OCI-M1 (cell line): ENCODE data around the gene COG3.
"Not testable (repeated sequence)": the region's sequence is repeated elsewhere in the genome, so short reads cannot be mapped to it uniquely, and the experiment has no call there.

Experiments used
- DNase-seq: peaks from one replicate; lab custom pipeline; 2025; lab: John Stamatoyannopoulos, UW

Gene COG3, protein sequence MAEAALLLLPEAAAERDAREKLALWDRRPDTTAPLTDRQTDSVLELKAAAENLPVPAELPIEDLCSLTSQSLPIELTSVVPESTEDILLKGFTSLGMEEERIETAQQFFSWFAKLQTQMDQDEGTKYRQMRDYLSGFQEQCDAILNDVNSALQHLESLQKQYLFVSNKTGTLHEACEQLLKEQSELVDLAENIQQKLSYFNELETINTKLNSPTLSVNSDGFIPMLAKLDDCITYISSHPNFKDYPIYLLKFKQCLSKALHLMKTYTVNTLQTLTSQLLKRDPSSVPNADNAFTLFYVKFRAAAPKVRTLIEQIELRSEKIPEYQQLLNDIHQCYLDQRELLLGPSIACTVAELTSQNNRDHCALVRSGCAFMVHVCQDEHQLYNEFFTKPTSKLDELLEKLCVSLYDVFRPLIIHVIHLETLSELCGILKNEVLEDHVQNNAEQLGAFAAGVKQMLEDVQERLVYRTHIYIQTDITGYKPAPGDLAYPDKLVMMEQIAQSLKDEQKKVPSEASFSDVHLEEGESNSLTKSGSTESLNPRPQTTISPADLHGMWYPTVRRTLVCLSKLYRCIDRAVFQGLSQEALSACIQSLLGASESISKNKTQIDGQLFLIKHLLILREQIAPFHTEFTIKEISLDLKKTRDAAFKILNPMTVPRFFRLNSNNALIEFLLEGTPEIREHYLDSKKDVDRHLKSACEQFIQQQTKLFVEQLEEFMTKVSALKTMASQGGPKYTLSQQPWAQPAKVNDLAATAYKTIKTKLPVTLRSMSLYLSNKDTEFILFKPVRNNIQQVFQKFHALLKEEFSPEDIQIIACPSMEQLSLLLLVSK

DNA sequence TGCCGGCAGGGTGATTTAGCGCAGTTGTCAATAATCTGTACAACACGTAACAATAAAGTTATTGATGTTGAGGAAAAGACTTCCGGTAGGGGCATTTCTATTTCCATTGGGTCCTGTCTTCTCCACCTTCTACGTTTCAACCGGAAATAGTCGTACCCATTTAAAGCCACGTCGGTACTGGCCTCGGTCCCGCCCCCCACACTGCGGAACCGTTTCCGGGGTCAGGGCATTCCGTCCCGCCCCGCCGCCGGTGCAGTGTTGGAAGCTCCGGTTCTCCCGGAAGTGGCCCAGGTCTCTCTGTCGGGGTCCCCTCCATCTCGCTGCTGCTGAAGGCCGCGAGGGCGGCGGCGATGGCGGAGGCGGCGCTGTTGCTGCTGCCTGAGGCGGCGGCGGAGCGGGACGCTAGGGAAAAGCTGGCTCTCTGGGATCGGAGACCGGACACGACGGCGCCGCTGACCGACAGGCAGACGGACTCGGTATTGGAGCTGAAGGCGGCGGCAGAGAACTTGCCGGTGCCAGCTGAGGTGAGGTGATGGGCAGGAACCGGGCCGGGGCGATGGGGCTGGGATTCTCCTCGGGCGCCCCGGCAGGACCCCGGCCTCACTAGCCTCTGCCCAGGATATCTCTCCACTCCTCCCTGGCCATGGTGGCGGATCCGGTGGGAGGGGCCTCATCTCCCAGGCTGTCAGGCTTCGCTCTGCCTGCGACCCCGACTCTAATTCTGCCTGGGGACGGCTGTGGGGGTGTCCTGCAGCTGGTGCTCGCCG, at the start of gene COG3:
TSS of gene COG3 (plus strand) at position 253 of the 767 bp plus-strand sequence. CDS start at position 351, 98 bp downstream.
- peak; percentile 98 for DNase-seq

DNA sequence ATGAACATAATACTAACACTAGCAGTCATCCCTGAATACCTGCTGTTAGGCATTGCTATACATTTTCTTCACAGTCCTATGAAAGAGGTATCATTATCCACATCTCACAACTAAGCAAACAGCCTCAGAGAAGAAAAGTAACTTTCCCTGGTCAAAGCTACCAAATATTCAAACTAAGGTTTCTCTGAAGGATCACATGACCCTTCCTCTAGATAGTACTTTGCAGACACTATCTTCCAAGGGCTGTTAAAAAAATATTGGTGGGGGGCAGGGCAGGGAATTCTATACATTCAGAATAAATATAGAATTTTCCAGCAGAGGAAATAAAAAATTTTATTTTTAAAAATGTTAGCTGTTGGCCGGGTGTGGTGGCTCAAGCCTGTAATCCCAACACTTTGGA, 49.6 kb upstream of the COG3 start:
- no peak for DNase-seq

DNA sequence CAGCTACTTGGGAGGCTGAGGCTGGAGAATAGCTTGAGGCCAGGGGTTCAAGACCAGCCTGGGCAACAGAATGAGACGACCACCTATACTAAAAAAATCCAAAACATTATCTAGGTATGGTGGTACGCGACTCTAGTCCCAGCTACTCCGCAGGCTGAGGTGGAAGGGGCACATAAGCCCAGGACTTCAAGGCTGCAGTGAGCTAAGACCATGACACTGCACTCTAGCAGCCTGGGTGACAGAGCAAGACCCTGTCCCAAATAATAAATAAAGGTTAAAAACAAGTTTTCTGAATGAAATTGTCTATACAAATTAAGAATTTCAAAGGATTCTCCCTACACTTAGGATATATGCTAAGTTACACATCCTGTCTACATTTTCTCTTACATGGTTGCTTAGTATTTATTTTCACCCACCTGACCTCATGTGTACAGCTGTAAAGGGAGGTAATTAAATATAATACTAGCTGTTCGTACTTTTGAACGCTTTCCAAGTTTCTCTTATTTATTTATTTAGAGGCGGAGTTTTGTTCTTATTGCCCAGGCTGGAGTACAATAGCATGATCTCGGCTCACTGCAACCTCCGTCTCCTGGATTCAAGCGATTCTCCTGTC, 48.1 kb upstream of the COG3 start:
- DNase-seq: no peak

DNA sequence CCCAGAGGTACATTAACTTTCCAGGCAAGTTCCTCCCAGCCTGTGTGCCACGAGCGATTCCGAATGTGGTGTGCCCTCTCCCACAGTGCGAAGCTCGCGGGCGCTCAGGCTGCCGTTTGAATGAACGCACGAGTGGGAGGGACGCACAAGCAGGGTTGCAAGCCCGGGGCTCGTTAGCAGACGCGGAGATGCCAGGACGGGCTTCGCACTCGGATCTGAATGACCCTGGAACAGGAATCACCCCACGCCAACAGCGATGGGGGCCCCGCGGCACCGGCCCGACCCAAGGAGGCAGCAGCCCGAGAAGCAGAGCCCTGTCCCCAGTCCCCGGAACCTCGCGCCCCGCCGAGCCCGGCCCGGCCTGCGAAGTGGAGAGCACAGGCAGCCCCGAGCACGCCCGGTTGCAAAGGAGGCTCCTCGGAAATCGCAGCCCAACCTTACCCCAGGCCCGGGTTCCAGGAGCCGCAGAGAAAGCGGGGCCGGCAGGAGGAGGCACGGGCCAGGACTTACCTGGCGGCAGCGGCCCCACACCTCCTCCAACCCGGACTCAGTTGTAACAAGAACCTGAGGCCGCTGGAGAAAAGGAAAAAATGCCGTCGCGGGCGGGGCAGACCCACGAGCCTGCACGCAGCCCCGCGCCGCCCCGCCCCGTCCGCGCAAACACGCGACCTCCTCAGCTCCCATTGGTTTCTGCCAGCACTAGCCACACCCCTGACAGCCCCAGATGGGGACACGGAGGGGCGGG, 46.8 kb upstream of the COG3 start, which contains the start of gene SLC25A30:
TSS of gene SLC25A30 (minus strand) at position 584 of the 745 bp plus-strand sequence. CDS start 6,948 bp downstream, outside the sequence.
- DNase-seq: peak; percentile 92

DNA sequence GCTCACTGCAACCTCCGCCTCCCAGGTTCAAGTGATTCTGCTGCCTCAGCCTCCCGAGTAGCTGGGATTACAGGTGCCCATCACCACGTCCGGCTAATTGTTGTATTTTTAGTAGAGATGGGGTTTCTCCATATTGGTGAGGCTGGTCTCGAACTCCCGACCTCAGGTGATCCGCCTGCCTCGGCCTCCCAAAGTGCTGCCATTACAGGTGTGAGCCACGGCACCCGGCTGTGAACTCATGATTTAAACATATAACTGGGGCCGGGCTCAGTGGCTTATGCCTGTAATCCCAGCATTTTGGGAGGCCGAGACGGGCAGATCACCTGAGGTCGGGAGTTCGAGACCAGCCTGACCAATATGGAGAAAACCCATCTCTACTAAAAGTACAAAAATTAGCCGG, 45.4 kb upstream of the COG3 start:
- DNase-seq: not testable (repeated sequence)

DNA sequence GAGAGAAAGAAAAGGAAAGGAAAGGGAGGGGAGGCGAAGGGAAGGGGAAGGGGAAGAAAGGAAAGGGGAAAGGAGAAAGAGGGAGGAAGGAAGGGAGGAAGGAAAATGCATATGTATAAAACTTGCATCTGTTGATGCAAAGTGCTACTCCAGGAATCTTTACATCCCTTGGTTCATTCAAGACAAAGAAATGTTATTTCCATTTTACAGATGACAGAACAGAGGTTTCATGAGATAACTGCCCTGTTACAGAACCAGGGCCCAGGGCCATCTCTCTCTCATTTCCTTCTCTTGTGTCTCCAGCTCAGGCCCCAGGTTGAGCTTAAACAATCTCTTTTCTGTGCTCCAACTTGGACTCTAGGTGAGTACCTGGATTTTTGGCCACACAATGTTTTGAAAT, 44.8 kb upstream of the COG3 start:
- no peak for DNase-seq

DNA sequence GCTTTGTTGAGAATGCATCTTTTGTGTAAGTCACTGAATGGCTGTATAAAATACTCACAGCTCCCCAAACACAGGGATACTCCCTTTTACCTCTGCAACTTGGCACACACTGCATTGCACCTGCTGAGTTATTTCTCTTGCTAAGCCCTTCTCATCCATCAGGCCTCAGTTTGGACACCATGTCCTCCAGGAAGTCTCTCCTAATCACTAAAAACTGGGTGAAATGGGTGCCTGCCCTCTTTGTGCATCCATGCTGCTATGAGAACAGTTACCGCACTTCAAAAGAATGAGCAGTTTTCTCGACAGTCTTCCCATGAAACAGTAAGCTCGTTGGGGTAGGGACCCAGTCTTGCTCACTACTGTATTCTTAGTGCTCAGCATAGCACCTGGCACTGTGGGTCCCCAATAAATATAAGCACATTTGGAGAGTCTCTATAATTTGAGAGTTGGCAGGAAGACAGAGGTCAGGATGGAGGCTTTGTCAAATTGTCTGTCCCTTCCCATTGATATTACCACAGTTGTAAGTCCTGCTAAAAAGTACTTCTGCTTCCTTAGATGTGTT, 41.9 kb upstream of the COG3 start:
- peak; percentile 30 for DNase-seq

DNA sequence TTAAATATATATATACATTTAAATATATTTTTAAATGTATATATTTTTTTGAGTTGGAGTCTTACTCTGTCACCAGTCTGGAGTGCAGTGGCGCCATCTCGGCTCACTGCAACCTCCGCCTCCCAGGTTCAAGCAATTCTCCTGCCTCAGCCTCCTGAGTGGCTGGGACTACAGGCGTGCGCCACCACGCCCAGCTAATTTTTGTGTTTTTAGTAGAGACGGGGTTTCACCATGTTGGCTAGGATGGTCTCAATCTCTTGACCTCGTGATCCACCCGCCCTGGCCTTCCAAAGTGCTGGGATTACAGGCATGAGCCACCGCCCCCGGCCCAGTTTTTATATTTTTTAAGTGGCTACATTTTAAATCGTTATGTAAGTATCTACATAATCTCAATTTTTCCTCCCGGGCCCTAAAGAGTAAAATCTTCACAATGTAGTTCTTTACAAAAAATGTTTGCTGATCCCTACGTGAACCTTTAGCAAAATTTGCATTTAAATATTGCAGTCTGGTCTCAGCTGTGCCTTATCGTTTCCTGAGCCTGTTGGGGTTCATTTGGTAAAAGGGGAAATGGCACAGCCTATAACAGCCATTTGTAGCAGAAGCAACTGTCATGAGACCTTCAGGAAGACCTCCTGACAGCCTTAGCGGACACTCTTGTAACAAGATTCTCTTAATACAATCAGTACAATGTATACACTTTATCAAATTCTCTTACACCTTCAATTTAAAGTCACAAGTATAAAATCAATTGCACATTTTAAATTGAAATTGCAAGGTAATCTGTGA, 38.5 kb upstream of the COG3 start:
- DNase-seq: not testable (repeated sequence)

DNA sequence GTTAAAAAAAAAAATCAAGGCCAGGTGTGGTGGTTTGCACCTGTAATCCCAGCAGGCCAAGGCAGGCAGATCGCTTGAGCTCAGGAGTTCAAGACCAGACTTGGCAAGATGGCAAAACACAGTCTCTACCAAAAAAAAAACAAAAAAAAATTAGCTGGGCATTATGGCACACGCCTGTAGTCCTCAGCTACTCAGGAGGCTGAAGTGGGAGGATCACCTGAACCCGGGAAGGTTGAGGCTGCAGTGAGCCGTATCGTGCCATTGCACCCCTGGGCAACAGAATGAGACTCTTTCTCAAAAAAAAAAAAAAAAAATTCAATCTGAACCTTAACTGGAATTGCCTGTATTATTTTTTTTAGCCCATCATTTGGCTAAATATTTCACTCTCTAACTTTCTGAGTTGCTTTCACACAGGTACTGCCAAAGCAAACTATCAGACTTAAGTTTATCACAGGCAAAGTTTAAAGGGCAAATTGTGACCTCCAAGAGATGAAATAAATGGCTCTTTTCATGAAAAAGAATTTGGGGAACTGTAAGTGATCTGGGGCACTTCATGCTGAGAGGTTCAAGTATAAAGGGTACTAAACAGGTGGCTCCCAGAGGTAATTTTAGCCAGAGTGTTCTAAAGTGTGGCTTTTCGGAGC, 31.9 kb upstream of the COG3 start:
- no peak for DNase-seq

DNA sequence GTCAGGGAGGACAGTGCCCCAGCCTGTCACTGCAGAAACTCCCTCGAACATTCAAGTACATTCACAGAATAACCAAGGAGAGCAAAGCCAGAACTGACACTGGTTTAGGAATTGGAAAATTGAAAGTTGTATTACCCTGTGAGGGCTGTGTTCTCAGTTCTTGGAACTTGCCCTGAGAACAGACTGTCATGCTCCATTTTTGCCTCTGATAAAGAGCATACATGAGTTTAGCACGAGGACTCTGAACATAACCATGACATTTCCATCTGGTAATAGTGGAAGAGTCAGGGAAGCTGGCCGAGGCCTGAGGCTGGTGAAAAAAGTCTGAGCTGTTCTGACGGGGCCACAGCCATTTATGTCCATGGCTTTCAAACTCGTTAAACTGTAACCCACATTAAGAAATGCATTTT, 31.4 kb upstream of the COG3 start:
- DNase-seq: no peak

DNA sequence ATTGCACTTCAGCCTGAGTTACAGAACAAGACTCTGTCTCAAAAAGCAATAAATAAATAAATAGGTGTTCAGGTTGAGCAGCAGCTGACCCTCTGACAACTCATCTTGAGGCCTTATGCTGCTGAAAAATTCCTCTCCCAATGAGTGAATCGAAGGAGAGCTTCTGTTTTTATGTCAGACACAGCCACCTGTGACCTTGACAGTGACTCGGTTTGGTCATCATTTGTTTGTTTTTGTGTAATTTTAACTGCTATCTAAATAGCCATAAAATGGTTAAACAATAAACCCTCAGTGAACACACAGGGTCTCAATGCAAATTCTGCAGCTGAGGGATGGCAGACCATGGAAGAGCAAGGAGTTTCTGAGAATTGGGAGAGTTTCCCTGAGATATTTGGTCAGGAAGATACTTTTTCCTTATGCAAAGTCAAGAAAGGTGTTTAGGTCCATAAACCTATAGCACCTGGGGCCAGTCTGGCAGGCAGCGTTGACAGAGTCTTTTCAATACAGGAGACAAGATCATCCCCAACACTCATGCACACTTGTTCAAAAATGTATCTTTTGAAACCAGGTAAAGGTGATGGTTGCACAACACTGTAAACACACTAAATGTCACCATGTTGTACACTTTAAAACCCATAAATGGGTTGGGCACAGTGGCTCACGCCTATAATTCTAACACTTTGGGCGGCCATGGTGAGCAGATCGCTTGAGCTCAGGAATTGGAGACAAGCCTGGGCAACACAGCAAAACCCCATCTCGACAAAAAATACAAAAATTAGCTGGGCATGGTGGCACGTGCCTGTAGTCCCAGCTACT, 30.0 kb upstream of the COG3 start:
- DNase-seq: no peak

DNA sequence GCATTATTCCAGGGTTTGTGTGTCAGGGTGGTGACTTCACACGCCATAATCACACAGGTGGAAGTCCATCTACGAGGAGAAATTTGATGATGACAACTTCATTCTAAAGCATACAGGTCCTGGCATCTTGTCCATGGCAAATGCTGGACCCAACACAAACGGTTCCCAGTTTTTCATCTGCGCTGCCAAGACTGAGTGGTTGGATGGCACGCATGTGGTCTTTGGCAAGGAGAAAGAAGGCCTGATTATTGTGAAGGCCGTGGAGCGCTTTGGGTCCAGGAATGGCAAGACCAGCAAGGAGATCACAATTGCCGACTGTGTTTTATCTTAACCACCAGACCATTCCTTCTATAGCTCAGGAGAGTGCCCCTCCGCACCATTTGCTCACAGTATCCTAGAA, 28.4 kb upstream of the COG3 start:
- DNase-seq: no peak

DNA sequence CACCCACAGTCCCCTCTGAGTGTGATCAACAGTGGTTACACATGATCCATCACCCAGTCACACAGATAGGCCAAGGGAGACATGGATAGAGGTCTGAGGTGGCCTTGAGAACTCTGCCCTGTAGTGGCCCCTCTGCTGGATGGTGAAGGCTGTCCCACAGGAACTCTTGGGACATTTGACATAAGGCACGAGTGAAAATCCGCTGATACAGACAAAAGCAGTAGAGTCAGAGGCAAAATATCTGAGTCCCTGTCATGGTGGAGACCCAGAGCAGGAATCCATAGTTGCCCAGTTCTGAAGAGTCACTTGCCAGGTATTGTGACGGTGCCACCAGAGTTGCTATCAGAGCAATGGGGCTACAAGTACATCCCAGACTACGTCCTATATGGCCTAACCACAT, 27.8 kb upstream of the COG3 start:
- DNase-seq: no peak

DNA sequence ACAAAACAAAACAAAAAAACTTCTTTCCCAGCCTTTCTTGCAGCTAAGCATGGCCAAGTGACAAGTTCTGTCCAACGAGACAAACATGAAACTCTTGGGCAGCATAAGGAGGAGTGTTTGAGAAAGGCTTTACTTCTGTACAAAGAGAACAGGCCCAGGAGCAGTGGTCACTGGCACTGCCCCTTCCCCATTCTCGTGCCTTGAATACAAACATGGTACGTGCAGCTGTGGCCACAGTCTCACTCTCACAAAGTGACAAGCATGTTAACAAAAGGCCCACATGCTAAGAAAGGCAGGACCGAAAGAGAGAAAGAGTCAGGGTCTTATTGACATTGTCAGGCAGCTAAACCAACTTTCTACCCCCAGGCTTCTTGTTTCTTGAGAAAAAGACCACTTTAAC, 26.8 kb upstream of the COG3 start:
- no peak for DNase-seq

DNA sequence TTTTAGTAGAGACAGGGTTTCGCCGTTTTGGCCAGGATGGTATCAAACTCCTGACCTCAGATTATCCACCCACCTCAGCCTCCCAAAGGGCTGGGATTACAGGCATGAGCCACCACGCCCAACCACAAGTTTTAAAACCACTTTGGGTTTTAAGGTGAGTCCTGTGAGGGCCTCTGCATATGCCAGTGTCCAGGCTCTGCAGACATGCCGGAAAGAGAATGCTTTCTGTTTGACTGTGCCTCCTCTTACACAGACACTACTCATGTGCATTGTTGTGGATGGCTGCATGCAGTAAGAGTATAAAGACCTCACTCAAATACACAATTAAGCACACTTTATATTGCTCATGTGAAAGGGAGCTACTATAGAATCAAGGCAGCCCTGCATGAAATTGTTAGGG, 25.7 kb upstream of the COG3 start:
- DNase-seq: no peak

DNA sequence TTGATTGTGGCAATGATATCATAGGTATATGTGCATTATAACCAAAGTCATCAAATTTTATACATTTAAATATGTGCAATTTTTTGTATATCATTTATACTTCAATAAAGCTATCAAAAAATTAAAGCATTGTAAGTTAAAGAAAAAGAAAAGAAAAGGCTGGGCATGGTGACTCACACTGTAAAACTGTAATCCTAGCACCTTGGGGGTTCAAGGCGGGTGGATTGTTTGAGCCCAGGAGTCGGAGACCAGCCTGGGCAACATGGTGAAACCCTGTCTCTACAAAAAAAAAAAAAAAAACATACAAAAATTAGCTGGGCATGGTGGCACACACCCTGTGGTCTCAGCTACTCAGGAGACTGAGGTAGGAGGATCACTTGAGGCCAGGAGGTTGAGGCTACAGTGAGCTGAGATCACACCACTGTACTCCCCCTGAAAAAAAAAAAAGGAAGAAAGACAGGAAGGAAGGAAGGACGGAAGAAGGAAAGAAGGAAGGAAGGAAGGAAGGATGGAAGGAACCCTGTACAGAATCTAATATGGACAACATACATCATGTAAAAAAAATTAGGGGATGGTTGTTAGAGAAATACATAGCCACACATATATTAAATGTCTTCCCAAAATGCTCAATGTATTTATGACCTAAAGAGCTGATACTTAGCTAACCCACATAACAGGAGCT, 24.8 kb upstream of the COG3 start:
- DNase-seq: no peak

DNA sequence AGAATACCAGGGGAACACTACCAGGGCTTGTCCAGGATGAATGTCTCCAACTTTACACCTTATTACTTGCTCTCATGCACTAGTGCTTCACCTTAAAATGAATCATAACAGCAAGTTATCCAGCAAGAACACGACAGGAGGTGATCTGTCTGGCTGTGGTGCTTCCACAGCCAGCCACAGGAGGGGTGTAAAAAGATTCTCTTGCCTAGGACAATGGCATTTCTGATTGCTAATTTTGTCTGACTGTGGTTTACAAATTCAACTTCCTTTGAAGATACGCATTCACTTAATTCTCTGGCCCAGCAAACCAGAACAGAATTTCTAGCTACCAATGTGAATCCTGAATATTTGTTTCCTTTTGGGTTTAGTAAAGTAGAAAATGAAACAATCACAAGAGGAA, 23.1 kb upstream of the COG3 start:
- DNase-seq: peak; percentile 57

DNA sequence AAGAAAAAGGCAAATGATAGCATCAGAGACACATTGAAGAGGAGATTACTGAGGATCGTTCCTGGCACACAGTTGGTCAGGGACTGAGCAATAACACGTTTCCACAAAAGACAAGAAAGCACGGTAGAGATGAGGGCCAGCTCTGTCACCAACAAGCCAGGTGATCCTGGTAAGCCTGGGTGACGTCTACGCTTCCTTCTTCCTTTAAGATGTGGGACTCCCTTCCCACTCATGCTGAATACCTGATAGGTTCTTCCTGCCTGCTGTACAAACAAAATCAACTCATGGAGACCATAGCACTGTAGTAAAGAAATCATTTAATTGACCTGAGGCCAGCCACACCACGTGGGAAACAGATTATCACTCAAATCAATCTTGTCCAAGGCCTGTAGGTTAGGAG, 19.7 kb upstream of the COG3 start:
- DNase-seq: no peak
